GM23338 (cell line): Measurements from ENCODE around the gene IGSF21.

Experiments used
- CREB1 ChIP-seq: fragments of 250-450 bp; sonication (Bioruptor Pico); IDR thresholded peaks from 2 replicates; pipeline ENCODE4 v1.5.0; 2020; ENCODE audit warnings: low read depth, mild to moderate bottlenecking, moderate library complexity
- EZH2 ChIP-seq: fragments of 200-600 bp; sonication (generic); IDR thresholded peaks from one replicate; pipeline ENCODE4 v1.8.0; 2017; ENCODE audit warnings: antibody characterized with exemption, mild to moderate bottlenecking, low read depth; ENCODE audit not compliant: unreplicated experiment
- EZH2phosphoT487 ChIP-seq: fragments of 200-600 bp; sonication (generic); IDR thresholded peaks from one replicate; pipeline ENCODE4 v1.8.1; 2018; ENCODE audit warnings: antibody characterized with exemption; ENCODE audit not compliant: unreplicated experiment
- JUNB ChIP-seq: IDR thresholded peaks from one replicate; pipeline ENCODE4 v1.6.1; 2016; ENCODE audit warnings: antibody characterized with exemption; ENCODE audit not compliant: unreplicated experiment
- NANOG ChIP-seq: IDR thresholded peaks from 2 replicates; pipeline ENCODE4 v1.6.1; 2016; ENCODE audit warnings: antibody characterized with exemption, borderline replicate concordance
- POLR2AphosphoS5 ChIP-seq: IDR thresholded peaks from 2 replicates; pipeline ENCODE4 v1.6.1; 2016; ENCODE audit warnings: antibody characterized with exemption, low read depth
- STAT1 ChIP-seq: IDR thresholded peaks from one replicate; pipeline ENCODE4 v1.6.1; 2016; ENCODE audit warnings: antibody characterized with exemption; ENCODE audit not compliant: unreplicated experiment
- ZNF114 ChIP-seq: fragments of 250-450 bp; sonication (Bioruptor Pico); IDR thresholded peaks from 2 replicates; pipeline ENCODE4 v1.5.0; 2020; ENCODE audit warnings: mild to moderate bottlenecking, moderate library complexity
- ZNF331 ChIP-seq: fragments of 250-450 bp; sonication (Bioruptor Pico); IDR thresholded peaks from 2 replicates; pipeline ENCODE4 v1.5.0; 2020; ENCODE audit warnings: low read depth, mild to moderate bottlenecking, moderate library complexity
- ZNF462 ChIP-seq: fragments of 250-450 bp; sonication (Bioruptor Pico); IDR thresholded peaks from 2 replicates; pipeline ENCODE4 v1.5.0; 2020; ENCODE audit warnings: mild to moderate bottlenecking, moderate library complexity
- TF ChIP-seq, protein P1 (sequence below), 2 experiments: fragments of 200-600 bp in 1 of 2; sonication (generic) in 1 of 2; conservative IDR thresholded peaks; 2 replicates each; pipeline versions ENCODE4 v1.5.1 to v1.6.1; 2016 to 2017; ENCODE audit warnings: antibody characterized with exemption in 2 of 2, low read depth in 2 of 2, mild to moderate bottlenecking in 2 of 2, moderate library complexity in 1 of 2
- TF ChIP-seq, protein P2 (sequence below): IDR thresholded peaks from one replicate; pipeline ENCODE4 v1.6.1; 2018; ENCODE audit warnings: antibody characterized with exemption; ENCODE audit not compliant: unreplicated experiment
- TF ChIP-seq, protein P3 (sequence below): IDR thresholded peaks from 2 replicates; pipeline ENCODE4 v1.6.1; 2016; ENCODE audit warnings: antibody characterized with exemption

GRCh38 chr1:18199462-18199861 is 91.9 kb downstream of the IGSF21 start:
- TF ChIP-seq, protein P1, sequence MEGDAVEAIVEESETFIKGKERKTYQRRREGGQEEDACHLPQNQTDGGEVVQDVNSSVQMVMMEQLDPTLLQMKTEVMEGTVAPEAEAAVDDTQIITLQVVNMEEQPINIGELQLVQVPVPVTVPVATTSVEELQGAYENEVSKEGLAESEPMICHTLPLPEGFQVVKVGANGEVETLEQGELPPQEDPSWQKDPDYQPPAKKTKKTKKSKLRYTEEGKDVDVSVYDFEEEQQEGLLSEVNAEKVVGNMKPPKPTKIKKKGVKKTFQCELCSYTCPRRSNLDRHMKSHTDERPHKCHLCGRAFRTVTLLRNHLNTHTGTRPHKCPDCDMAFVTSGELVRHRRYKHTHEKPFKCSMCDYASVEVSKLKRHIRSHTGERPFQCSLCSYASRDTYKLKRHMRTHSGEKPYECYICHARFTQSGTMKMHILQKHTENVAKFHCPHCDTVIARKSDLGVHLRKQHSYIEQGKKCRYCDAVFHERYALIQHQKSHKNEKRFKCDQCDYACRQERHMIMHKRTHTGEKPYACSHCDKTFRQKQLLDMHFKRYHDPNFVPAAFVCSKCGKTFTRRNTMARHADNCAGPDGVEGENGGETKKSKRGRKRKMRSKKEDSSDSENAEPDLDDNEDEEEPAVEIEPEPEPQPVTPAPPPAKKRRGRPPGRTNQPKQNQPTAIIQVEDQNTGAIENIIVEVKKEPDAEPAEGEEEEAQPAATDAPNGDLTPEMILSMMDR (conservative IDR thresholded peaks at IDR 0.05; ENCODE audit: low read depth in 2 of 2): no peak
- no peak for TF ChIP-seq EZH2
- no peak for TF ChIP-seq POLR2AphosphoS5
- TF ChIP-seq, protein P2, sequence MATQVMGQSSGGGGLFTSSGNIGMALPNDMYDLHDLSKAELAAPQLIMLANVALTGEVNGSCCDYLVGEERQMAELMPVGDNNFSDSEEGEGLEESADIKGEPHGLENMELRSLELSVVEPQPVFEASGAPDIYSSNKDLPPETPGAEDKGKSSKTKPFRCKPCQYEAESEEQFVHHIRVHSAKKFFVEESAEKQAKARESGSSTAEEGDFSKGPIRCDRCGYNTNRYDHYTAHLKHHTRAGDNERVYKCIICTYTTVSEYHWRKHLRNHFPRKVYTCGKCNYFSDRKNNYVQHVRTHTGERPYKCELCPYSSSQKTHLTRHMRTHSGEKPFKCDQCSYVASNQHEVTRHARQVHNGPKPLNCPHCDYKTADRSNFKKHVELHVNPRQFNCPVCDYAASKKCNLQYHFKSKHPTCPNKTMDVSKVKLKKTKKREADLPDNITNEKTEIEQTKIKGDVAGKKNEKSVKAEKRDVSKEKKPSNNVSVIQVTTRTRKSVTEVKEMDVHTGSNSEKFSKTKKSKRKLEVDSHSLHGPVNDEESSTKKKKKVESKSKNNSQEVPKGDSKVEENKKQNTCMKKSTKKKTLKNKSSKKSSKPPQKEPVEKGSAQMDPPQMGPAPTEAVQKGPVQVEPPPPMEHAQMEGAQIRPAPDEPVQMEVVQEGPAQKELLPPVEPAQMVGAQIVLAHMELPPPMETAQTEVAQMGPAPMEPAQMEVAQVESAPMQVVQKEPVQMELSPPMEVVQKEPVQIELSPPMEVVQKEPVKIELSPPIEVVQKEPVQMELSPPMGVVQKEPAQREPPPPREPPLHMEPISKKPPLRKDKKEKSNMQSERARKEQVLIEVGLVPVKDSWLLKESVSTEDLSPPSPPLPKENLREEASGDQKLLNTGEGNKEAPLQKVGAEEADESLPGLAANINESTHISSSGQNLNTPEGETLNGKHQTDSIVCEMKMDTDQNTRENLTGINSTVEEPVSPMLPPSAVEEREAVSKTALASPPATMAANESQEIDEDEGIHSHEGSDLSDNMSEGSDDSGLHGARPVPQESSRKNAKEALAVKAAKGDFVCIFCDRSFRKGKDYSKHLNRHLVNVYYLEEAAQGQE: no peak
- TF ChIP-seq CREB1 (CRISPR knock-in tag): no peak
- no peak for TF ChIP-seq JUNB
- no peak for TF ChIP-seq EZH2phosphoT487
- TF ChIP-seq, protein P3, sequence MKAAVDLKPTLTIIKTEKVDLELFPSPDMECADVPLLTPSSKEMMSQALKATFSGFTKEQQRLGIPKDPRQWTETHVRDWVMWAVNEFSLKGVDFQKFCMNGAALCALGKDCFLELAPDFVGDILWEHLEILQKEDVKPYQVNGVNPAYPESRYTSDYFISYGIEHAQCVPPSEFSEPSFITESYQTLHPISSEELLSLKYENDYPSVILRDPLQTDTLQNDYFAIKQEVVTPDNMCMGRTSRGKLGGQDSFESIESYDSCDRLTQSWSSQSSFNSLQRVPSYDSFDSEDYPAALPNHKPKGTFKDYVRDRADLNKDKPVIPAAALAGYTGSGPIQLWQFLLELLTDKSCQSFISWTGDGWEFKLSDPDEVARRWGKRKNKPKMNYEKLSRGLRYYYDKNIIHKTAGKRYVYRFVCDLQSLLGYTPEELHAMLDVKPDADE: no peak
- no peak for TF ChIP-seq STAT1
- no peak for TF ChIP-seq ZNF114 (CRISPR knock-in tag)
- no peak for TF ChIP-seq ZNF331 (CRISPR knock-in tag)
- TF ChIP-seq NANOG: no peak
- no peak for TF ChIP-seq ZNF462 (CRISPR knock-in tag)
